ENCODE results near the gene SMPD3.

SMPD3 gene

DNA sequence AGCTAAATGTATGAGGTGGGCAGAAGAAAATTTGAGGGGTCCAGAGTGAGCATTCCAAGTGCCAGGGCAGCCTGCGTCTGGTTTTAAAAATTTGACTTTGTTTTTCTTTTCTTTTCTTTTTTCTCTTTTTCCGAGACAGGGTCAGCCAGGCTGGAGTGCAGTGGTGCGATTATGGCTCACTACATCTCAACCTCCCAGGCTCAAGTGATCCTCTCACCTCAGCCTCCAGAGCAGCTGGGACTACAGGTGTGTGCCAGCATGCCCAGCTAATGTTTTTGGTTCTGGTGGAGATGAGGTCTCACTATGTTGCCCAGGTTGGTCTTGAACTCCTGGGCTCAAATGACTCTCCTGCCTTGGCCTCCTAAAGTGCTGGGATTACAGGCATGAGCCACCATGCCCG, 15.6 kb downstream of the SMPD3 start:
- DNase-seq: no peak

DNA sequence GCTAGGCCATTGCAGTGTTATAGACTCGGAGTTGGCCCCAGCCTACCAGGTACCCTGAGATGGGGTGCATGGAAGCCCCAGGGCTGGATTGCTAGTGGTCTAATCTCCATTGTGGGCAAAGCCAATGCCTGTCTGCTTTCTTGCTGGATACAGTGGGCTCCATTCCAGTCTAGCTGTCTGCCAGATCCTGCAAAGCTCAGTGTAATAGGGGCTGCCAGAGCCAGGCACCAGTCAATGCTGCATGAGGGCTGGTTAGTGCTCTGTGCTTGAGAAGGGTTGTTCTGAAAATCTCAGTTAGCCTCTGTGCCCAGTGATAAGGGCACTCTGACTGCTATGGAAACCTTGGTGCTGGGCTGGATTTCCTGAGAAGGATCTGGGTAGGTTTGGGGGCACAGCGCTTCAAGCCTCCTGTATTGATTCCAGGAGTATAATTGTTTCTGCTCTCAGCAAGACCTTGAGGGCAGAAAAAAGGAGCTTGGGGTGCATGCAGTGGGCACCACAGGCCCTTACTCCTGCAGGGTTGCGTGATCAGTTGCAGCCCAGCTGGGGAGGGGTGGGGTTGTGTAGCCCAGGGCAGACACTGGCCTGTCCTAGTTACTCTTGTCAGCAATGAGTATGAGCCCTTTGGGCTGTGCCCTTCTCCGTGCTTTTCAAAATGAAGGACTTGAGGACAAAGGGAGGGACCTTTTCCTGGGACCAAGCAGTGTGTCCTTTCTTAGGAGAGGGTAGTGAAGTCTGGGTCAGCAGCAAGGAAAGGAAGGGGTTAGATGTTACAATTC, 19.0 kb downstream of the SMPD3 start:
- DNase-seq: no peak

DNA sequence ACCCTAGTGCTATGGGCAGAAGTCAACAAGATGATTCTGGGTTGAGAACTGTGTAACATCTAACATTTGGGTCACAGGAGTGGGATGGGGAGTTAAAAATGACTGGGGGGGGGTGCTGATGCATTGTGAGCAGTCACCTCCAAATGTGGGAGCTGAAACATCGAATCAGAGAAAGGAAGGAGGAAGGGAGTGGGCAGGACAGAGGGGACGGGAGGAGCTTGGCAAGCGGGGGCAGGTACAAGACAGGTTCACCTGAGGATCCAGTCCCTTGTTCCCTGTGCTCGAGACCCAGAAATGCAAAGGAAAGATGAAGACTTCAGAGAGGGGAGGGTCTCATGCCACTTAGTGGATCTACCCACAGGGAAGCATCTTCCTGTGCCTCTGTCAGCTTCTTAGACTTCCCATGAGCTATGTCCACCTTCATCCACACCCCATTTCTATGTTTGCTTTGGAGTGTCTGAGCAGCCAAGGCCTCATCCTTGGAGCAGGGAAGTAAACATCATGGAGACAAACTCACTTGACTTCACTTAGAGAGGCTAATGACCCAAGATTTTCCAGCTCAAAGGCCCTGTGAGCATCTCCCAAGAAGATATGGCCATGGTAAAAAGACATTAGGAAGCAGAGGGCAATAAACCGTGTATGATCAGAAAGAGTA, 20.5 kb downstream of the SMPD3 start:
- no peak for DNase-seq

DNA sequence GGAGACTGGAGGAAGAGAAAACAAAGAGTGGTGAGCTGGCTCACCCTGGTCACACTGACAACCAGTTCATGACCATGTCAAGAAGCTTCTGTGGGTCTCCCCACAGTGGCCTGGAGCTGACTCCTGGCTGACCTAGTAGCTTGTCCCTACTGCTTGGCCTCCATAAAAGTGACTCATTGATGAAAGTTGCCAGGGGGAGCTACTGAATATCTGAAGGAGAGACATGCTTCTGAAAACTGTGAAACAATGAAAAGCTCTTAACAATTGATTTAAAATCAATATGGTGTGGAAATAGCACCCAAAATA, 22.0 kb downstream of the SMPD3 start:
- DNase-seq: no peak

DNA sequence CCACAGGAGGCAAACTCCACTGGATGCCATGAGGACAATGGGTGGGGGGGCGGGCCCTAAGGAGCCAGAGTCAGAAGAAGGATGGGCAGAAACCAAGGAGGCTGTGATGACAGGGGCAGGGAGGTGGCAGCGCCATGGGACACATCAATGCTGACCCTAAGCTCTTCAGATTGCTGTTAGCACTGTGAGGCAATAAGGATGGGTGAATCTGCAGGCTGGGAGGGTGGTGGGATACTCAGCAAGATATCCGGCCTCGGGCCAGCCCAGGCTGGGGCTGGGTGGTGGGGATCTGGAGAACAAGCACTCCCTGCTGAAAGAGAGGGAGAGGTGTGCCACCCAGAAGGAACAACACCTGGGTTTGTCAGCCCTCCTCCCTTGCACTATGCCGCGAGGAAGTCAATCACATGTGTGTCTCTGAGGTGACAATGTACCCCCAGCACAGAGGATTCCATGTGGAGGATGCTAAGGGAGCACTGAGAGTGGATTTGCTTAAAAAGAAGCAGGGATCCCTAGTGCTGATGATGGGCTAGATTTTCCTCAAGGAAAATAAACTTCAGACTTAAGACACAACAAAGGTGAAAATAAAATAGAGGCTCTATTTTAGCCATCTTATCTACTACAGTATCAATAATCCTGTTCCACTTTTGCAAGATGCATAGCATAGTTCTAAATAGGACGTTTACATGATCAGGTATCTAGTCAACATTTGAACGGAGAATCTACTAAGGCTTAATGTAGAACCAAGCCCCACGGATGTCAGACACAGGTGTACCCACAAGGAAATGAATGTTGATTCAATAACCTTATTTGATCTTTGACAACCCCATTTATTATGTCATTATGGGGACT, 22.6 kb downstream of the SMPD3 start:
- DNase-seq: no peak

DNA sequence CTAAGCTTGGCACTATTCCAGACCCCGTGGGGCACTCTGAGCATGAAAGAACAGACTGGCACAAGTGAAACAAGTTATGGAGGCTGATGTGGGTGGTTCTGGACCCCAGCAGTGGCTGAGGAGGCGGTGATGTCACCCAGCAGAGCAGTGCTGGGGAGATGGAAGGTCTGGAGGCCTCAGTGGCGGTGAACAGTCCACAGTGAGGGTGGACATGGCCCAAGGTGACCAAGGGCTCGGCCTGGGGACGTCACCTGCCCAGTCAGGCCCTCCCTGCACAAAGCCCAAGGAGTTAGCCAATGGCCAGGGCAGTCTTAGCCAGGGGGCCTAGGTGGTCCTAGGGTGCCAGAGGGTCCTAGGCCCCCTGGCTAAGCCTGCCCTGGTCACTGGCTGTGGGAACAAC, 24.5 kb downstream of the SMPD3 start:
- DNase-seq: no peak

DNA sequence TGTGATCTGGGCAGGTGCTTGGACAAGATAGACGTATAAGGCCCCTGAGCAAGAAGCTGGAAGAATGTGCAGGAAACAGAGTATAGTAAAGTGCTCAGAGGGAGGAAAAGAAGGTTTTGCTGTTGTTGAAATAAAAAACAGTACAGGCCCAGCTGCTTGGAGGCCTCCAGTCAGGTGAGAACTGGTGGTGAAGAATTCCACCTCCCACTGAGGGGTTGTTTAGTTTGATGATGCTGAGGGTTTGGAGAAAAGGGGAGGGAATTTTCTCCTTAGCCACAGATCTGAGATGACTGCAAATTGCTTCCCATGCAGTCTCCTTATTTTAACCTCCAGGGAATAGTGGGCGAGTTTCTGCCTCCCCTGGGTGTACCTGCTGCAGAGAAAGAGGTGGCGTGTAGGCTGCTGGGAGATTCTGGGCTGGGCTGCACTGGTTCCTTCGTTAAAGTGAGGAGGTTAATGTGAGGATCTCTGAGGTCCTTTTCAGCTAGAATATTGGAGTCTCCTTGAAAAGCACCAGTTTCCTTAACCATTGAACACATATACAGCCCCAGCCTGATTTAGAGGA, 25.8 kb downstream of the SMPD3 start:
- no peak for DNase-seq

DNA sequence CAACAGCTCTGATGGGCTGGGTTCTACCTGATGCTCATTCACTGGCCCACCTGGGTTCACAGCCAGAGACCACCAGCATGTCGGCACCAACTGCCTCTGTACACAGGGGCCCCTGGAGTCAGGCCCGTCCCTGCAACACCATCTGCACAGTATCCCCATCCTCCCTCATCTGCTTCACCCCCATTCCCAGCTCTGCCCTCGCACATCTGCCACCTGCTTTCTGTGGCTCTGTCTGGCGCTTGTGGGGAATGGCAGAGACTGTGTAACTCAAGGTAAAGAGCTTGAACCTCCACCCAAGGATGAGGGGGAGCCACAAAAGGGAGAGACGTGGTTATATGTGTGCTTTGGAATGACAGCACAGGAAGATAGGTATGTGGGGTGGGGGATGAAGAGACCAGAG, 27.2 kb downstream of the SMPD3 start:
- no peak for DNase-seq

DNA sequence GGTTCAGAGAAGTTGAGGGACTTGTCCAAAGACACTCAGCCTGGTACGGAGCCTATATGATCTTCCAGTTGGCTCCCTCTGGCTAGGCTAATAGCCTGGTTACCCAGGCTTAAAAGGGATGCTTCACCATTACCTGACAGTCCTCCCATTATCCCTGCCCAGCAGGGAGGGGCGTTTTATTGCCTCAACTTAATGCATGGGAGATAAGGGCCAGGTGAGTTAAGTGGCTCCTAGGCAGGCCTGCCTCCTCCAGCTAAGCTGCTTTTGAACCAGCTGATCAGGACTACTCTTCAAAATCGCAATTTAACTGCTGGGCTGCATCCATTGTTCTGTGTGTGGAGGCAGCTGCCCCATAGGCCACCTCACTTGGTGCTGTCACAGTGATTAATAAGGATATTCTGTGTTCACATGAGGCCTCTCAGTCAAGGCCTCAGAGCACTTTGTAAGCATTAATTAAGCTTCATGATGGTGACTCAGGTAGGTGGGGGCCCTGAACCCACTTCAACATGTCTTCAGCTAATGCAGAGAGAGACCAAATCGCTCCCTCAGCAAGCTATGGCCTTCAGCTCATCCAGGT, 27.9 kb downstream of the SMPD3 start:
- no peak for DNase-seq

DNA sequence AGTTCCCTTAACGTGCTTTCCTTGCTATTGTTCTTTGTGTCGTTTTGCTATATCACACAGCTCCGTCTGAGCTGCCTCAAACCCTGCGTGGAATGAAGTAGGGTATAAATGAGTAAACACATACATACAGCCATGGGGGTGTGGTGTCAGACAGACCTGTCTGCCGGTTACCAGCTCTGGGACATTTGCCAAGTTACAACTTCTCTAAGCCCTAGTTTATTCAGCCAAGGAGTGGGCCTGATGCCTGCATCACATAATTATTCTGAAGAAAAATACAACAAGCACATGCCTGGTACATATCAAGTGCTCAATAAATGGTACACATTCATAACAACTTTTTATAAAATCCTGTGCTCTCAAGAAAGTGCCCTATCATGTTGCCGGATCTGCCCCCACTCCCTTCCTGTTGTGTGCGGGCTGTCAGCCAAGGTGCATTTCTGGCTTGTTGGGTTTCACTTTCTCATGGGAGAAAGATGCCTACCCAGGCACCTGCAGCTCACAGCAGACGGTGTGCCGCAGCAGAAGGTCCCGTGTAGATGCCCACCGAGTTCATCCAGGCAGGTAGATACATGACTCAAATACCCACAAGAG, 30.5 kb downstream of the SMPD3 start:
- DNase-seq: peak in 1 of 2 experiments; percentile 11

DNA sequence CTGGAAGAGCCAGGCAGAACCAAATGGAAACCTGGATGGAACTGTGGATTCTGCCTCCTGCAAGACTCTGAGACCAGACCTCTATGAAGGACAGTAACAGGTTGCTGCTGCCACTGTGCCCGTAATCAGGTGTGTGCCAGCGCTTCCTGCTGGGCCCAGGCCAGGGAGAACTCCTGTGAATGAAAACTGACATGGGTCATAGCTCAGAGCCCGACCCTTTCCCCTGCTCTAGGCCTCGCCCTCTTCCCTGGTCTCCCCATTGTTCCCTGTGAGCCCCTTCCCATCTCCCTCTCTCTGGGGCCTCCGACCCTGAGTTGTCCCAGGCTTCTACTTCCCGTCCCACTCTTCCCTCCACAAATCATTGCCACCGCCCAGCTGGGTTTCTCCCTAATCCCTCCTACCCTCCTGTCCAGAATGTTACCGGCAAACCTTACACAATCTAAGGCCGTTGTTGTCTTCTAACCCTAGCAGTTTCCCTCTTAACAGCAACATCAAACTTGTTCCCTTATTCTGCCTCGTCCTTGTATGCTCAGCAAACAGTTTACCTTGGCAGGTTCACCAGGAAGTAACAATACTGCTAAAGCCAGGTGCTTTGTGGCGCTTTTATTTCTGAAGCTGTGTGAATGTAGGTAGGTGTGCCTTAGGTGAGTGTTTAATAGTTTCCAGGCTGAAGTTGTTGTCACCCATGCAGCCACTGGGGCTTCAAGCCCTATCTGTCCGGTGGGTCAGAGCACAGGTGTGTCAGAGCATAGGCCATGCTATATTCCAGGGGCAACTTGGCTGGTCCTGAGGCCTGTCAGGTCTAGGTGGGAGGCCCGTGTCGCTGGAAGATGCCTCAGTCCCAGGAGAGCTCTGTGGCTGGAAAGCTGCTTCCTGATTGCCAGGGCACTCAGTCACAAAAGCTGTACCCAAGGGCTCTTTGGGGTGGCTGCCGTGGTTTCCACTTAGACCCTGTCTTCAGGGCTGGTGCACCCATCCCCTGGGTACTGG, 32.0 kb downstream of the SMPD3 start:
- DNase-seq: no peak

DNA sequence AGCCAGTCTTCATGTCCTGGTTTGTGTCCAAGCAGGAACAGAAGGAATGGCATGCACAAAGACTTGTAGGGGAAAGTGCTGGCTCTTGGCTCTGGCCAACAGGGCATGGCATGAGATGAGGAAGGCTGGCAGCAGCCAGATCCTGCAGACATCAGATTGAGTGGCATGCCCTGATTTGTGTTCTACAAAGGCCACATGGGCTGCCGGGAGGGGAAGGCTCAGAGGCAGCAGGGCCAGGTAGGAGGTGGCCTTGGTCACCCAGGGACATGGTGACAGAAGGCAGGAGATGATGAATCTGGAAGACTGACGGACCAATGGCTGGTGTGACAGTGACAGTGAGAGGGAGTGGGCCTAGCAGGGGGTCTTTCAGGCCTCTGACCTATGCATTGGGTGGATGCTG, 33.7 kb downstream of the SMPD3 start:
- no peak for DNase-seq

DNA sequence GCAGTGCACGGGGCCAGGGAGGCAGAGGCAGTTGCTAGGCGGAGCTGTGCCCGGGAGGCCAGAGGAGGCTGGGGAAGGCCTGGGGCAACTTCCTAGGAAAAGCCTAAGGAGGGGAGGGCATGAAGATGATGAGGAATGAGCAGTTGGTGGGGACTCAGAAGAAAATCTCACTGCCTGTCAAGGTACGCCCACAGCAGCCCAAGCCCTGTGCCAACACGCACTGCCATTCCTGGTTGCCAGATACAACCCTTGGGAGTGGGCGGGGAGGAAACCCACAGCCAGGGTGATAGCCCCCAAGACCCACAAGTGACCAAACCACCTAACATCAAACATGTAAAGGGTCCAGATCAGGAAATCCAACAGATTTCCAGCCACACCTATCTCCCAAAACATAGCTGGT, 36.2 kb downstream of the SMPD3 start:
- DNase-seq: no peak

DNA sequence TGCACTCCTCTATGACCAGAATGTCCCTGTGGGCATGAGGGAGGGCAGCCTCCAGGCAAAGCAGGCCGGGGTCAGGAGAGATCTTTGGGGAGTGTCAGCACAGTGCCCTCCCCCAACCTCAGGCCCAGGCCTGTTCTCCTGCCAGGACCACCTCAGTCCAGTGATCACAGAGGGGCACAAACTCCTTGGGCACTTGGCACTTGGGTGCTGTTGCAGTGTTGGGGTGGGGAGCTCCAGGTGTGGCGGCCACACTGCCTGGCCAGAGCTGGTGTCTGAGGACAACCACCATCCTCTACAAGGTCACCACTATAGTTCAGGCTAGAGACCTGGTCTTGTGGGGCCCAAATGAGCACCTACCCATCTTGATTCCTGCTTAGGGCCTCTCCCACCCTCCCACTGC, 37.2 kb downstream of the SMPD3 start:
- no peak for DNase-seq

DNA sequence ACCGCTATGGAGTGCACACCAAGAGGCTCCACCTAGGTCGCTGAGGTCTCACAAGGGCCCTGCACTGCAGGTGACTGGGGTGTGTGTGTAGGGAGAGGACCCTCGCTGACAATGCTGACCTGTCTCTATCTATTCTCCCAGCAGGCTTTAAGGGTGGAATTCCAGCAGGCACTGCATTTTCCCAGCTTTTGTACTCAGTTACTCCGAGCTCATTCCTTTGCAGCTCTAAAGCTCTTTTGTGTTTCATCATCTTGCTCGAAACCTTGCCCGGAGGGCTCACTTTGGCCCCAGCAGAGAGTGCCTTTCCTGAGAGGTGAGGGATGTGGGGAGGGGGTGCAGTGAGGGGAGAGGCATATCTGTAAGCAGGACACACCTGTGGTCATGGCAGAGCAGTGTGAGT, 39.3 kb downstream of the SMPD3 start:
- no peak for DNase-seq

DNA sequence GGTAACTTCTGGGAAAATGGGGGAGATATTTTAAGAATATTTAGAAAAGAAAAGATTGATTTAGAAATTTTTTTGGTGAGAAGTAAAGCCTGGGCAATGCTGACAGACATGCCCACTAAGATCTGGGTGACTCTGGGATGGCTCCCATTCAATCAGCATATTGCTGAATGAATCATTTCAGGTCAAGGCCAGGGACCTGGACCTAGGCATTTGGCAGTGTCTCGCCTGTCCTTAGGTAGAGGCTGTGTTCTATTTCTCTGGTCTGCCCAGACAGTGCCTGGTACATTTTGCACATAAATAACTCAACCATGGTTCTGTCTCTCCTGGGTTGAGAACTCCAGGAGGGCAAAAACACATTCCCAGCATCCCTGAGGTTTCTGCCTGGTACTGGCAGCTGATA, 39.9 kb downstream of the SMPD3 start:
- DNase-seq: no peak

DNA sequence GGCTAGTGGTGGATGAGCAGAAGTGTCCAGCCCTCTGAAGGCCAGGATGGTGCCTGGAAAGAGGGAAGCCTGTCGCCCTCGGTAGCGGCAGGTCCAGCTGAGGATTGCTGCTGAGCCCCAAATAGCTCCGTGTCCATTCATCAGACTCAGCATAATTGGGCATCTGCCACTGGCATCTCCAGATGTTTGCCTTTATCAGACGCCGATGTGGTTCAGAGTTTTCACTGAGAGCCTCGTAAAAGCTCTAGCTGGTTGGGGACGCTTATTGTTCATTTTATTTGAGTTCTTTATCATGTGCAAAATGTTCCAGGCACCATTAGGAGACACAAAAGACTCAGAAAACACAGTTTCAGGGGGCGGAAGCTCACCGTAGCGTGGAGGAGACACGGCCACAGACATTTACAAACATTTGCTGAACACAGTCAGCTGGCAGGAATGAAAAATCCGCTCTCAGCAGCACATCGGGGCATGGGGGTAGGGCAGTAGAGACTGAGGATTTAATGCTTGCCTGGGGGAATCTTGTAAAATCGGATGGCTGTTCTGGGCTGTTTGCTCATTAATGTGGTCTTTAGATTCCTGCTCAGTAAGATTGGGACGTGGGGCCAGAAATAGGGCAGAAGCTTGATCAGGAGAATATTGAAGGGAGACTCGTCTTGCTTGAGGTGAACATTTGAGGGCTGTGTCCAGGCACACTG, 41.7 kb downstream of the SMPD3 start:
- no peak for DNase-seq

DNA sequence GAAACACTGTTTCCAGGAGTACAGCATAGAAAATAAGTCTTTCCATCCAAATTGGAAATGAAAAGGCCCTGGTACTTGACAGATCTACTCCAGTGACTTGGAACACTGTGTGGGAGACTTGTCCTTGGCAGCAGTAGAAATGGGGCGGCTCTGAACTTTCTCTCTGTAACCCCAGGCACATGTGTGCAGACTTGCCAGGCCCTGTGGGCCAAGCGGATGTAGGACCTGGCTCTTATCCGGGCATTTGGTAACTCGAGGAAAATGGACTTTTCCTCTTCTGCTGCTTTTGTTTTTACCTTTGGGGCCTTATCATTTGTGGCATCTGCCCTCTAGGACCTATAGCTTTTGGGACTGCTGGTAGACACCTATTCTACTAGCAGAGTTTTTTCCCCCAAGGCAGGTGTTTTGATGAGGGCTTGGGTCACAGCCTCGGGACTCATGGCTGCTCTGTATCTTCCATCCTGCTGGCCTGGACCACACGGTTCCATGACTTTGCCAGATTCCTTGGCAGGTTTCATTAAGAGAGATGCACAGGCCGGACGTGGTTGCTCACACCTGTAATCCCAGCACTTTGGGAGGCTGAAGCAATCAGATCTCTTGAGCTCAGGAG, 43.5 kb downstream of the SMPD3 start:
- no peak for DNase-seq

DNA sequence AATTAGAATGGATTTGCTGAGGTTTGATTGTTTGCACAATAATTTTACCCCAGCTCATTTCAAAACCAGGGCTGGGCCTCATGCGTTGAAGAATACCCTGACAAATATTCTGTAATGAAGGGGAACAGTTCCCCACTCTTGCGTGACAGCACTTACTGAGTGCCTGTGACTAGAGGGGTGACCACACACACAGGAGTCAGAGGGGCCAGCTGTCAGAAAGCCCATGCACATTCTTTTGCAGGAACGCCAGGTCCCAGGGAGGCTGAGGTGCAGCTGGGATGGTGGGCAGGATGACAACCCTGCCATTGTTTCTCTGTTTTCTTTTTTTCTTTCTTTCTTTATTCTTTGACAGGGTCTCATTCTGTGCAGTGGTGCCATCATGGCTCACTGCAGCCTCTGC, 44.6 kb downstream of the SMPD3 start:
- DNase-seq: no peak

DNA sequence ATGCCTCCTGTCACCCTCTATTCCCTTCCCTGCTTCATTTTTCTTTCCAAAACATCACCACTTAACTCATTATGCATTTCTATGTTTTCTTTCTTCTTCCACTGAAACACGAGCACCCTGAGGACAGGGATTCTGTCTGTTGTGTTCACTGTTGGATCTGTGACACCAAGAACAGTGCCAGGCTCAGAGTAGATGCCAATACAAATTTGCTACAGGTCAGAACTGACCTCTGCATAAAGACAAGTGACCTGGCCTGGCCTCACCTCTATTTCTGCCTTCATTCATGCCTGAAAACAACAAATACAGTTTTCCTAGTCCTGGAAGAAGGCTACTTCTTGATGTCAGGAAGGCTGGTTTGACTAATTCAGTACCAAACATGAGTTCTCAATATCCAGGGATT, 45.1 kb downstream of the SMPD3 start:
- no peak for DNase-seq

DNA sequence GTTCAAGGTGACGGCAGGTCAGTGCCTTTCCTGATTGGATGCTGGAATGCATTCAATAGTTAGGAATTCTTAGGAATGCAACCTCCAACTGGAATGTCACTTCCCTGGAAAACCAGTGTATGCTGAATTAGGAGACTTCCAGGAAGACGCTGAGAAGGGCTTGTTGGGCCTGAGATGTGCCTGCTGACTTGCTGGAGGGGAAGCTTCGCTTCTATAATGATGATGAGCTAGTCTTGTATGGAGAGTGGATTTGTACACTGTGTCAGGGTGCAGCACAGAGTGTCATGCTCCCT, 45.6 kb downstream of the SMPD3 start:
- no peak for DNase-seq

Data from AML-193 (cell line).